ENCODE data around the gene REXO2. TPM values are rescaled to one million over a fixed set of nuclear protein-coding genes. Genes with fewer than 3 reads are reported as not detected.

Gene REXO2
- total and polyA plus RNA-seq, 10 donors = 46.4 to 118 (median 74.2) TPM

- H3K4me1 ChIP-seq = no peaks in the 10 kb centered on the region
- no peak overlapping the region for H3K4me3 ChIP-seq
- no peak for DNase-seq
- no peaks in the 10 kb centered on the region for H3K27me3 ChIP-seq (replicated peaks in 1 of 7)
- H3K36me3 ChIP-seq = no peaks in the 10 kb centered on the region
- peaks cover 0 to 9% (median 3%) of the 10 kb centered on the region in 8 donors for H3K9me3 ChIP-seq
- H3K27ac ChIP-seq = no peak overlapping the region
- WGBS, 5 donors = 82 to 89% (median 85%) methylated on average over 3 of the region's 3 CpGs
- no peak for TF ChIP-seq CTCF (IDR thresholded peaks at IDR 0.05 in 8 of 11, conservative IDR thresholded peaks at IDR 0.05 in 3 of 11)
- TF ChIP-seq POLR2AphosphoS5 (IDR thresholded peaks at IDR 0.05) = no peak
- no peak for TF ChIP-seq POLR2A (IDR thresholded peaks at IDR 0.05)
- intact Hi-C loops (cut with DNase I; ENCODE audit: low total_unique reads) = no loop called here
These were observed 57.6 kb downstream of the REXO2 start for GRCh38 chr11:114496915-114497314.

GRCh38 chr11:114499756-114500155 is 60.5 kb downstream of the REXO2 start:
- intact Hi-C loops (cut with DNase I; ENCODE audit: low total_unique reads) = no loop called here
- no peak overlapping the region for H3K4me3 ChIP-seq
- H3K27ac ChIP-seq = no peak overlapping the region
- no peak for DNase-seq
- peaks cover 0 to 7% (median 0%) of the 10 kb centered on the region in 7 donors for H3K27me3 ChIP-seq (replicated peaks in 1 of 7)
- no peaks in the 10 kb centered on the region for H3K4me1 ChIP-seq
- H3K36me3 ChIP-seq = no peaks in the 10 kb centered on the region
- no peak for TF ChIP-seq CTCF (IDR thresholded peaks at IDR 0.05 in 8 of 11, conservative IDR thresholded peaks at IDR 0.05 in 3 of 11)
- no peaks in the 10 kb centered on the region for H3K9me3 ChIP-seq

Other genes with a start within 250 kb of the REXO2 start
- gene NNMT, start 143.1 kb upstream of the REXO2 start, total RNA-seq = 100 to 1,000 TPM; 131 to 324 (median 200) TPM
- 100 to 1,000 TPM; 222 to 265 (median 236) TPM for gene NNMT, start 143.1 kb upstream of the REXO2 start, polyA plus RNA-seq
- gene C11orf71, start 39.0 kb upstream of the REXO2 start, total RNA-seq = 10 to 100 TPM in 4 of 7 donors, 1 to 10 TPM in 3; 6.9 to 13.9 (median 10.4) TPM
- 10 to 100 TPM; 12.1 to 15.2 (median 14.4) TPM for gene C11orf71, start 39.0 kb upstream of the REXO2 start, polyA plus RNA-seq
- gene RBM7, start 38.8 kb upstream of the REXO2 start, total RNA-seq = 10 to 100 TPM; 20.8 to 35.3 (median 25.9) TPM
- 10 to 100 TPM in 2 of 3 donors, 1 to 10 TPM in 1; 8.0 to 15.3 (median 10.6) TPM for gene RBM7, start 38.8 kb upstream of the REXO2 start, polyA plus RNA-seq
- gene NXPE1, start 120.4 kb downstream of the REXO2 start, total RNA-seq = under 1 TPM in 1 of 7 donors, not detected in 6; 0.46 TPM
- not detected for gene NXPE1, start 120.4 kb downstream of the REXO2 start, polyA plus RNA-seq
- gene NXPE4, start 156.3 kb downstream of the REXO2 start, total RNA-seq = under 1 TPM in 2 of 7 donors, not detected in 5; 0.25 to 0.28 TPM
- under 1 TPM in 1 of 3 donors, not detected in 2; 0.07 TPM for gene NXPE4, start 156.3 kb downstream of the REXO2 start, polyA plus RNA-seq
- under 1 TPM in 2 of 7 donors, not detected in 5; 0.32 to 0.52 TPM for gene NXPE2, start 239.1 kb downstream of the REXO2 start, total RNA-seq
- not detected for gene NXPE2, start 239.1 kb downstream of the REXO2 start, polyA plus RNA-seq

Data from spleen (tissue), 11 donors.